K562 (cell line): Measurements from ENCODE around the gene LY6G6D. TPM values are rescaled to one million over a fixed set of nuclear protein-coding genes. Genes with fewer than 3 reads are reported as not detected.
A peak's percentile ranks its signal among the peaks of the same experiment; 100 is the strongest.

ENCODE experiments used
- BHLHE40 ChIP-seq: IDR thresholded peaks from 2 replicates; pipeline ENCODE4 v1.6.1; 2011; ENCODE audit warnings: low read length, improper control_type of control experiment
- CEBPB ChIP-seq: fragments of 450-650 bp; IDR thresholded peaks from 2 replicates; pipeline ENCODE4 v1.6.1; 2016; ENCODE audit warnings: missing genetic modification characterization, missing compliant biosample characterization
- DNMT1 ChIP-seq: fragments of 450-650 bp; IDR thresholded peaks from 2 replicates; pipeline ENCODE4 v1.6.1; 2016; ENCODE audit warnings: antibody characterized with exemption, mild to moderate bottlenecking
- ELF2 ChIP-seq: fragments of 250-450 bp; sonication (Bioruptor Pico); IDR thresholded peaks from 2 replicates; pipeline ENCODE4 v1.5.0; 2021; ENCODE audit warnings: mild to moderate bottlenecking
- GATA2 ChIP-seq: sonication (generic); formaldehyde crosslinking; IDR thresholded peaks from 2 replicates; pipeline ENCODE4 v1.4.0; 2020; ENCODE audit warnings: mild to moderate bottlenecking, missing genetic modification reagents
- HDGF ChIP-seq: fragments of 450-650 bp; IDR thresholded peaks from 2 replicates; pipeline ENCODE4 v1.6.1; 2016
- HMGN3 ChIP-seq: IDR thresholded peaks from 2 replicates; pipeline ENCODE4 v1.6.1; 2011; ENCODE audit warnings: borderline replicate concordance, low read depth, mild to moderate bottlenecking, mixed read lengths, low read length; ENCODE audit not compliant: insufficient read length; ENCODE audit errors: extremely low read depth
- JUN ChIP-seq, 2 experiments: sonication (generic) in 1 of 2; formaldehyde crosslinking in 1 of 2; IDR thresholded peaks; 2 replicates each; pipeline versions ENCODE4 v1.6.1 to v1.8.0; 2012 to 2022; ENCODE audit warnings: borderline replicate concordance in 2 of 2, mild to moderate bottlenecking in 2 of 2, improper control_type of control experiment in 1 of 2, low read depth in 1 of 2, low read length in 1 of 2, missing genetic modification reagents in 1 of 2
- JUNB ChIP-seq: fragments of 450-650 bp; formaldehyde crosslinking; conservative IDR thresholded peaks from 2 replicates; pipeline ENCODE4 v1.4.0; 2020; ENCODE audit warnings: mild to moderate bottlenecking
- MAFF ChIP-seq: IDR thresholded peaks from 2 replicates; pipeline ENCODE4 v1.6.1; 2012; ENCODE audit warnings: low read length, improper control_type of control experiment
- MECOM ChIP-seq: fragments of 250-450 bp; sonication (Bioruptor Pico); IDR thresholded peaks from 2 replicates; pipeline ENCODE4 v1.8.0; 2022; ENCODE audit warnings: inconsistent platforms
- NR2C1 ChIP-seq, 2 experiments: fragments of 450-650 bp; IDR thresholded peaks; 2 replicates each; pipeline ENCODE4 v1.6.1; 2017; ENCODE audit warnings: mild to moderate bottlenecking in 2 of 2, antibody characterized with exemption in 1 of 2, inconsistent platforms in 1 of 2, missing compliant biosample characterization in 1 of 2, missing genetic modification characterization in 1 of 2
- POLR2AphosphoS2 ChIP-seq: IDR thresholded peaks from 2 replicates; pipeline ENCODE4 v1.6.1; 2012; ENCODE audit warnings: low read length, improper control_type of control experiment
- RBM25 ChIP-seq: fragments of 200-400 bp; formaldehyde crosslinking; IDR thresholded peaks from 2 replicates; pipeline ENCODE4 v1.6.1; 2018; ENCODE audit warnings: low read length, low read depth, moderate library complexity; ENCODE audit not compliant: severe bottlenecking
- RBM39 ChIP-seq: fragments of 200-400 bp; formaldehyde crosslinking; optimal IDR thresholded peaks from 2 replicates; pipeline ENCODE3; 2018; ENCODE audit warnings: low read depth, low read length
- RFX1 ChIP-seq: fragments of 450-650 bp; IDR thresholded peaks from 2 replicates; pipeline ENCODE4 v1.6.1; 2016; ENCODE audit warnings: mild to moderate bottlenecking, moderate library complexity
- SMARCC2 ChIP-seq: fragments of 450-650 bp; IDR thresholded peaks from 2 replicates; pipeline ENCODE4 v1.6.1; 2017; ENCODE audit warnings: antibody characterized with exemption, moderate library complexity, mild to moderate bottlenecking, low read depth
- SP1 ChIP-seq: sonication (generic); formaldehyde crosslinking; IDR thresholded peaks from 2 replicates; pipeline ENCODE4 v1.8.1; 2022; ENCODE audit warnings: mild to moderate bottlenecking, missing genetic modification reagents
- SREBF1 ChIP-seq: fragments of 150-350 bp; IDR thresholded peaks from 2 replicates; pipeline ENCODE4 v1.6.1; 2014; ENCODE audit warnings: antibody characterized with exemption, low read depth, low read length, borderline replicate concordance
- ZKSCAN3 ChIP-seq: fragments of 250-450 bp; sonication (Bioruptor Pico); IDR thresholded peaks from 2 replicates; pipeline ENCODE4 v1.4.0; 2020
- ZNF134 ChIP-seq: fragments of 250-450 bp; sonication (Bioruptor Pico); conservative IDR thresholded peaks from 2 replicates; pipeline ENCODE4 v1.4.0; 2020
- ZNF232 ChIP-seq: sonication (generic); formaldehyde crosslinking; IDR thresholded peaks from 2 replicates; pipeline ENCODE4 v1.8.0; 2022; ENCODE audit warnings: mild to moderate bottlenecking, missing genetic modification reagents
- polyA plus RNA-seq, 8 experiments: library from polyadenylated mRNA; depleted of rRNA in 4 of 8; stranded (reverse) in 5 of 8; unstranded in 3 of 8; fragments of >200 nt; fragmentation: Nextera tagmentation in 2 of 8; fragmentation: Illumina TruSeq in 1 of 8; extraction: Ambion mirVana in 2 of 8; extraction: Trizol in 1 of 8; gene quantifications; 2 replicates each; pipeline versions ENCODE4 v1.2.1 to v1.2.3, GENCODE V29; 2011 to 2014; ENCODE audit warnings: inconsistent platforms in 1 of 8, missing spikeins in 1 of 8
- total RNA-seq, 7 experiments: library from RNA; depleted of rRNA in 6 of 7; stranded (reverse); fragments of >200 nt in 6 of 7; fragmentation: Illumina TruSeq in 2 of 7; extraction: Trizol in 2 of 7; gene quantifications; 2 replicates each; pipeline versions ENCODE4 v1.2.1 to v1.2.3, GENCODE V29; 2011 to 2021; ENCODE audit warnings: low replicate concordance in 1 of 7
- TF ChIP-seq, protein P1 (sequence below): sonication (generic); formaldehyde crosslinking; IDR thresholded peaks from 2 replicates; pipeline ENCODE4 v1.5.0; 2020; ENCODE audit warnings: missing genetic modification reagents
- TF ChIP-seq, protein P2 (sequence below): fragments of 200-800 bp; sonication (Bioruptor generic); IDR thresholded peaks from 2 replicates; pipeline ENCODE4 v1.6.1; 2016; ENCODE audit warnings: missing genetic modification characterization, missing compliant biosample characterization
- TF ChIP-seq, protein P3 (sequence below): sonication (generic); formaldehyde crosslinking; IDR thresholded peaks from 2 replicates; pipeline ENCODE4 v1.8.0; 2022; ENCODE audit warnings: mild to moderate bottlenecking, missing genetic modification reagents

Gene LY6G6D
- total and polyA plus RNA-seq, 9 of the 15 experiments (the other 6 are each of a cell fraction or from before 2014, with no cell fraction given), result 0.30 to 0.38 TPM; not detected in 7

DNA sequence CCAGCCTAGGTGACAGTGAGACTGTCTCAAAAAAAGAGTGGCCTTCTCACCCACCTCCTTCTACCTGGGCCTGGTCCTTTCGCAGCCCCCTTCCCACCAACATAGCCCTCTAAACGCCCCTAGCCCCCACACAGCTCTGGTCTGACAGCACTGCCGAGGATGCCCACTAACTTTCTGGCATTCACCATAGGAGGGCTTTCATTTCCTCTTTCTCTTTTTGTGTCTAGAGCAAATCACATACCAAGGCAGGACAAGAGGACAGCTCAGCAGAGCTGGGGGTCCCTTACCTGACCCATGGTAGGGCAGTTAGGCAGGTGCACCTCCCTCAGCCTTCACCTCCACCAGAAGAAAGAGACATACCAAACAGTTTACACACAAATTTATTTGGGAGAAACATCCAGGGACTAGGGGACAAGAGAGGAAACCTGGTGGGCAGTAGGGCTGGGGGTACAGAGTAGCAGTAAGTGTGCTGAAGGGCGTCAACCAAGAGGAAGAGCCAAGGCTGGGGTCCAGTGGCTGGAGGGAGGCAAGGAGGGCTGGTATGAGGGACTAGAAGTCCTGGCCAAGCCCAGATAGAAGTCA lies 38.7 kb upstream of the LY6G6D start (continued):
- TF ChIP-seq, protein P1, sequence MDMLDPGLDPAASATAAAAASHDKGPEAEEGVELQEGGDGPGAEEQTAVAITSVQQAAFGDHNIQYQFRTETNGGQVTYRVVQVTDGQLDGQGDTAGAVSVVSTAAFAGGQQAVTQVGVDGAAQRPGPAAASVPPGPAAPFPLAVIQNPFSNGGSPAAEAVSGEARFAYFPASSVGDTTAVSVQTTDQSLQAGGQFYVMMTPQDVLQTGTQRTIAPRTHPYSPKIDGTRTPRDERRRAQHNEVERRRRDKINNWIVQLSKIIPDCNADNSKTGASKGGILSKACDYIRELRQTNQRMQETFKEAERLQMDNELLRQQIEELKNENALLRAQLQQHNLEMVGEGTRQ, result no peak
- no peak for TF ChIP-seq ZKSCAN3
- TF ChIP-seq, protein P2, sequence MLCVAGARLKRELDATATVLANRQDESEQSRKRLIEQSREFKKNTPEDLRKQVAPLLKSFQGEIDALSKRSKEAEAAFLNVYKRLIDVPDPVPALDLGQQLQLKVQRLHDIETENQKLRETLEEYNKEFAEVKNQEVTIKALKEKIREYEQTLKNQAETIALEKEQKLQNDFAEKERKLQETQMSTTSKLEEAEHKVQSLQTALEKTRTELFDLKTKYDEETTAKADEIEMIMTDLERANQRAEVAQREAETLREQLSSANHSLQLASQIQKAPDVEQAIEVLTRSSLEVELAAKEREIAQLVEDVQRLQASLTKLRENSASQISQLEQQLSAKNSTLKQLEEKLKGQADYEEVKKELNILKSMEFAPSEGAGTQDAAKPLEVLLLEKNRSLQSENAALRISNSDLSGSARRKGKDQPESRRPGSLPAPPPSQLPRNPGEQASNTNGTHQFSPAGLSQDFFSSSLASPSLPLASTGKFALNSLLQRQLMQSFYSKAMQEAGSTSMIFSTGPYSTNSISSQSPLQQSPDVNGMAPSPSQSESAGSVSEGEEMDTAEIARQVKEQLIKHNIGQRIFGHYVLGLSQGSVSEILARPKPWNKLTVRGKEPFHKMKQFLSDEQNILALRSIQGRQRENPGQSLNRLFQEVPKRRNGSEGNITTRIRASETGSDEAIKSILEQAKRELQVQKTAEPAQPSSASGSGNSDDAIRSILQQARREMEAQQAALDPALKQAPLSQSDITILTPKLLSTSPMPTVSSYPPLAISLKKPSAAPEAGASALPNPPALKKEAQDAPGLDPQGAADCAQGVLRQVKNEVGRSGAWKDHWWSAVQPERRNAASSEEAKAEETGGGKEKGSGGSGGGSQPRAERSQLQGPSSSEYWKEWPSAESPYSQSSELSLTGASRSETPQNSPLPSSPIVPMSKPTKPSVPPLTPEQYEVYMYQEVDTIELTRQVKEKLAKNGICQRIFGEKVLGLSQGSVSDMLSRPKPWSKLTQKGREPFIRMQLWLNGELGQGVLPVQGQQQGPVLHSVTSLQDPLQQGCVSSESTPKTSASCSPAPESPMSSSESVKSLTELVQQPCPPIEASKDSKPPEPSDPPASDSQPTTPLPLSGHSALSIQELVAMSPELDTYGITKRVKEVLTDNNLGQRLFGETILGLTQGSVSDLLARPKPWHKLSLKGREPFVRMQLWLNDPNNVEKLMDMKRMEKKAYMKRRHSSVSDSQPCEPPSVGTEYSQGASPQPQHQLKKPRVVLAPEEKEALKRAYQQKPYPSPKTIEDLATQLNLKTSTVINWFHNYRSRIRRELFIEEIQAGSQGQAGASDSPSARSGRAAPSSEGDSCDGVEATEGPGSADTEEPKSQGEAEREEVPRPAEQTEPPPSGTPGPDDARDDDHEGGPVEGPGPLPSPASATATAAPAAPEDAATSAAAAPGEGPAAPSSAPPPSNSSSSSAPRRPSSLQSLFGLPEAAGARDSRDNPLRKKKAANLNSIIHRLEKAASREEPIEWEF (CRISPR knock-in tag), result no peak
- no peak for TF ChIP-seq JUN (IDR thresholded peaks at IDR 0.05; ENCODE audit: borderline replicate concordance, low read depth, low read length)
- no peak for TF ChIP-seq JUN (CRISPR knock-in tag; IDR thresholded peaks at IDR 0.05; ENCODE audit: borderline replicate concordance)
- TF ChIP-seq ZNF232 (CRISPR knock-in tag), result 0 out of 2 replicates have a peak, but pooled peaks have one; percentile 40
- TF ChIP-seq HDGF, result no peak
- TF ChIP-seq SMARCC2, result no peak
- TF ChIP-seq ZNF134 (CRISPR knock-in tag), result no peak
- no peak for TF ChIP-seq RBM25
- TF ChIP-seq MECOM, result no peak
- TF ChIP-seq RBM39, result peak; percentile 20
- no peak for TF ChIP-seq HMGN3
- no peak for TF ChIP-seq SP1 (CRISPR knock-in tag)
- TF ChIP-seq SREBF1, result no peak
- TF ChIP-seq POLR2AphosphoS2, result no peak
- TF ChIP-seq JUNB (CRISPR knock-in tag), result no peak
- TF ChIP-seq BHLHE40, result 0 out of 2 replicates have a peak, but pooled peaks have one; percentile 26
- 0 out of 2 replicates have a peak, but pooled peaks have one; percentile 83 for TF ChIP-seq DNMT1
- TF ChIP-seq ELF2 (CRISPR knock-in tag), result no peak
- no peak for TF ChIP-seq MAFF
- TF ChIP-seq RFX1, result no peak
- no peak for TF ChIP-seq NR2C1 (IDR thresholded peaks at IDR 0.05)
- no peak for TF ChIP-seq NR2C1 (tag; IDR thresholded peaks at IDR 0.05)
- TF ChIP-seq GATA2 (CRISPR knock-in tag), result no peak
- TF ChIP-seq, protein P3, sequence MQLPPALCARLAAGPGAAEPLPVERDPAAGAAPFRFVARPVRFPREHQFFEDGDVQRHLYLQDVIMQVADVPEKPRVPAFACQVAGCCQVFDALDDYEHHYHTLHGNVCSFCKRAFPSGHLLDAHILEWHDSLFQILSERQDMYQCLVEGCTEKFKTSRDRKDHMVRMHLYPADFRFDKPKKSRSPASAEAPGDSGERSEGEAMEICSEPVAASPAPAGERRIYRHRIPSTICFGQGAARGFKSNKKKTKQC (CRISPR knock-in tag), result no peak
- TF ChIP-seq CEBPB (tag), result no peak
